Stimulated activated naive CD8-positive, alpha-beta T cell treated with anti-CD3 and anti-CD28 coated beads, Interleukin-15, Interleukin-2, amounts not matched to agents 100 U/mL and 50 U/mL, for 24 hours (primary cell): ENCODE data around the gene PSPH.
"Not testable (repeated sequence)": the region's sequence is repeated elsewhere in the genome, so short reads cannot be mapped to it uniquely, and the experiment has no call there.

Source experiments
- ATAC-seq: fragments of 150-1000 bp; cut with Tn5 transposase; one replicate; pipeline ENCODE4 v1.10.0; 2021
- DNase-seq: peaks from one replicate; pipeline ENCODE4 v3.0.0; 2021

Gene PSPH

DNA sequence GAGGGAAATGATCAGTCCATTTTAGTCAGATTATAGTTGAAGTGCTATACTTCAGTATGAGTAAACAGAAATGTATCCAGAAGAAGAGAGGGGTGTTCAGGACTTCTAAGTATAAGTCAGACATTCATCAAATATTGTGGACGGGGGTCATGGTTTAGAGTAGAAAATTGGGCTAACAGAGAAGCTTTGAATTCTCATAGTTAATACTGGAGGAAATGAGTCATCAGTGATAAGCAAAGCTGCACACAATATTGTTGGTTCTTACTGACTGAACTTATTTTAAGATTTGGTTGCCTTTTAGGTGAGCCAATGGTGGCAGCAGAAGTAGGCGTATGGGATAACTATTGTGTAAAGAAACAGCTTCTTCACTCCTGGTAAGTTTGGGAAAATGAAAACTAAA lies 11.1 kb upstream of the PSPH start:
- ATAC-seq, result peak; percentile 25

DNA sequence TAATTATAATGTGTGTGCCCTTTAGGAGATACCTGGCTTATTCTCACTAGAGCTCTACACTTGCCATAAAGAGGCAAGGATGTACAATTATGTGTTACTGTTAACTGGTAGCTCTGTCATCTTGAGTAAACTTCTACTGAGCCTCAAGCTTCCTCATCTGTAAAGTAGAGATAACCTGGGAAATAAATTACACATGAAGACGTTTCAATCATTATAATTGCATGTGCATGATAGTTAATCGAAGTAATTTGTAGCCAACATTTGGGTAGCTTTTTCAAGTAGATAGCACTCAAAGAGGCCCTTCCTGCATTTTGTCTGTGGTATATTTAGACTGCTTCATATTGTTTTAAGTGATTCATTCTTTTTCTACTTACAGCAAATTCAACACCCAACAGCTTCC lies 2.7 kb upstream of the PSPH start:
- no peak for ATAC-seq

More for the DNA sequence above, 11.1 kb upstream of the PSPH start:
- DNase-seq, result no peak

DNA sequence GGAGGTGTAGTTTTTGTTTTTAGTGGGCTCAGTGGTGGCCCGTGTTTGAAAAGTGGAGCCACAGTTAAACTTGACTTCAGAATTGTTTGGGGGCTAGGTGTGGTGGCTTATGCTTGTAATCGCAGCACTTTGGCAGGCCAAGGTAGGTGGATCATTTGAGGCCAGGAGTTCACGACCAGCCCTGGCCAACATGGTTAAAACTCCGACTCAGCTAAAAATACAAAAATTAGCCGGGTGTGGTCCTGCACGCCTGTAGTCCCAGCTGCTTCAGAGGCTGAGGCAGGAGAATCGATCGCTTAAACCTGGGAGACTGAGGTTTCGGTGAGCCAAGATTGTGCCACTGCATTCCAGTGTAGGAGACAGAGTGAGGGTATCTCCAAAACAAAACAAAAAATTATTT lies 2.1 kb upstream of the PSPH start:
- ATAC-seq, result no peak

More for the DNA sequence above, 2.7 kb upstream of the PSPH start:
- no peak for DNase-seq

DNA sequence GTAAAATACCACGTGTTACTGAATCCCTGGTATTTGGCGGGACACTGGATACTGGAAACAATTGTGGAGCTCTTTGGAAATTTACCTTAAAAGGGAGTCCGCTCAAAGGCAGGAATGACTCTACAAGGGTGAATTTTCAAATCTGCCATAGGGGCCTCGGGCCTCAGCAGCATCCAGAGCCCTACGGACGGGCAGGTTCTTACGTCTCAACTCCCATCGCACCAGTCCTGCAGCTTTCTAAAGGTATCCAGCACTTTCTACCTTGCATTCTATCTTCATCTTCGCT lies 248 bp downstream of the PSPH start:
- ATAC-seq (no peak), DNase-seq (no peak)

More for the DNA sequence above, 2.1 kb upstream of the PSPH start:
- no peak for DNase-seq

DNA sequence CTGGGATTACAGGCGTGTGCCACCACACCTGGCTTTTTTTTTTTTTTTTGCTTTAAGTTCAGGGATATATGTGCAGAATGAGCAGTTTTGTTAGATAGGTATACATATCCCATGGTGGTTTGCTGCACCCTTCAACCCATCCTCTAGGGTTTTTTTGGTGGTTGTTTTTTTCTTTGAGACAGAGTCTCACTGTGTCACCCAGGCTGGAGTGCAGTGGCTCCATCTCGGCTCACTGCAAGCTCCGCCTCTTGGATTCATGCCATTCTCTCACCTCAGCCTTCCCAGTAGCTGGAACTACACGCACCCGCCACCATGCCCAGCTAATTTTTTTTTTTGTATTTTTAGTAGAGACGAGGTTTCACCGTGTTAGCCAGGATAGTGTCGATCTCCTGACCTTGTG lies 2.5 kb downstream of the PSPH start:
- ATAC-seq, DNase-seq: not testable (repeated sequence)

DNA sequence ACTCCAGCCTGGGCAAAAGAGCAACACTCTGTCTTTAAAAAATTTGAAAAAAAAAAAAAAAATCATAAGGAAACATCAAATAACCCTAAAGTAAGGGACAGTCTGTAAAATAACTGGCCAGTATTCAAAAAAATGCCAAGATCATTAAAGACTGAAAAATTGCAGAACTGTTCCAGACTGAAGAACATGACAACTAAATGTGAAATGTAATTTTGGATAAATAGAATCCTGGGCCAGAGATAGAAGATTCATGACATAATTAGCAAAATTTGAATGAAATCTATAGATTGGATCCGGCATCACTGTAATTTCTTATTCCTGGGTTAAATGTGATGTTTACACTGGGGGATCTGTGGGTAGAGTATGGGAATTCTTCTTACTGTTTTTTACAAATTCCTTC lies 3.0 kb downstream of the PSPH start:
- ATAC-seq, result no peak
- no peak for DNase-seq

DNA sequence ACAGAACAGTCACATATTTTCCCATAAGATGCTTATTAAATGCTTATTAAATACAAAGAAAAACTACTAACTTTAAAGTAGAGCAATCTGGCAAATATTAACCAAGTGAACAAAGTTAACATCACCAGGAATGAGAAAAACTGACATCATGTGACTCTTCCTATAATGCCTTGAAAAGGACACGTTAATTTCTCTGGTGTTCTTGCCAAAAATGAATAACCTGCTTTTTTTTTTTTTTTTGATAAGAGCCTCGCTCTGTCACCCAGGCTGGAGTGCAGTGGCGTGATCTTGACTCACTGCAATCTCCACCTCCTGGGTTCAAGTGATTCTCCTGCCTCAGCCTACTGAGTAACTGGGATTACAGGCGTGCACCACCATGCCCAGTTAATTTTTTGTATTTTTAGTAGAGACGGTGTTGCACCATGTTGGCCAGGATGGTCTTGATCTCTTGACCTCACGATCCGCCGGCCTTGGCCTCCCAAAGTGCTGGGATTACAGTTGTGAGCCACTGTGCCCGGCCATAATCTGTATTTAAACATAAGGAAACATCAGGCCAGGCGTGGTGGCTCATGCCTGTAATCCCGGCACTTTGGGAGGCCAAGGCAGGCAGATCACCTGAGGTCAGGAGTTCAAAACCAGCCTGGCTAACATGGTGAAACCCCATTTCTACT lies 3.7 kb downstream of the PSPH start:
- not testable (repeated sequence) for ATAC-seq, DNase-seq

DNA sequence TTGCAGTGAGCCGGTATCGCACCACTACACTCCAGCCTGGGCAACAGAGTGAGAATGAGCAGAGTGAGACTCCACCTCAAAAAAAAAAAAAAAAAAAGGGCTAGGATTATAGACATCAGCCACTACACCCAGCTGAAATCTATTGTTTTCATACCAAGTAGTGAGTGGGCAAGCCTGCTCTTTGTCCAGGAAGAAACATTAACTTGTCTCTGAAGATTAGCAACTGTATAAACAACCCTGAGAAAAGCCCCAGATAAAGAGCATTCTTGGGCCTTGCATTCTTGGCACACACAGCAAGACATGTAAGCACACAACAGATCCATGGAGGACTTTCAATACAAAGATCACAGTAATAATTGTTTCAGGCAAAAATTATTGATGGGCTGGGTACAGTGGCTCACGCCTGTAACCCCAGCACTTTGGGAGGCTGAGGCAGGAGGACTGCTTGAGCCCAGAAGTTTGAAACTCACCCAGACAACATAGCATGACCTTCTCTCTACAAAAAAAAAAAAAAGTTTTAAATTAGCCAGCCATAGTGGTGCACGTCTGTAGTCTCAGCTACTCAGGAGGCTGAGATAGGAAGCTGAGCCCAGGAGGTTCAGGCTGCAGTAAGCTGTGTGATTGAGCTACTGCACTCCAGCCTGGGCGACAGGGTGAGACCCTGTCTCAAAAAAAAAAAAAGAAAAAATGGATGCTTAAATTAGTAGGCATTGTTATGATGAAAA lies 4.4 kb downstream of the PSPH start:
- DNase-seq (no peak), ATAC-seq (no peak)

DNA sequence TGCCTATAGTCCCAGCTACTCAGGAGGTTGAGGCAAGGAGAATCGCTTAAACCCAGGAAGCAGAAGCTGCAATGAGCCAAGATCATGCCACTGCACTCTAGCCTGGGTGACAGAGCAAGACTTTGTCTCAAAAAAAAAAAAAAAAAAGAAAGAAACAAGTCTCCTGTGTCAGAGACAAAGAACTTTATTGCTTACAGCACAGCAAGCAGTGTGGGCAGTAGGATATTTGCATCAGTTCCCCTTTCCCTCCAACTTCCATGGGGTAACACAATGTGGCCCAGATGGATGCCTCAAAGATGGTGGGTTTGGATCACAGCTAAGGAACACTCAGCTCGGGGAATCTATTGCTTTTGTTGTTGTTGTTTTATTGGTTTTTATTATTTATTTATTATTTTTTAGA lies 5.5 kb downstream of the PSPH start:
- not testable (repeated sequence) for ATAC-seq, DNase-seq

DNA sequence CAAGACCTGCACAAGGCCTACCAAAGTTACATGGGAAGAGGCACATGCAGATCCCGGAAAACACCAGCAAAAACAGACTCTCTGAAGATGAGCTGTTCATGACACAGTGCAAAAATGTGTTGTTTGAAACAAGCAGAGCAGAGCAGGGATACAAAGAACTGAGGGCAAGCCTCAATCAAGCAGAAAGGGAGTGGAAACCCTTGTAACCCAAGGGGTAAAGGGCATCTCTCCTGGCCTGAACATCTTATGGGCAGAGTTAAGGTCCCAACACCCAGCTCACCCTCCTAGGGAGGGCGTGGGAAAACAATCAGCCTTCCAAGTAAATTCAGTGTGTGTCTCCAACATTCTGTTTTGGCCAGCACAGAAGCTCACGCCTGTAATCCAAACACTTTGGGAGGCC lies 10.5 kb downstream of the PSPH start:
- DNase-seq, result no peak
- ATAC-seq, result no peak

DNA sequence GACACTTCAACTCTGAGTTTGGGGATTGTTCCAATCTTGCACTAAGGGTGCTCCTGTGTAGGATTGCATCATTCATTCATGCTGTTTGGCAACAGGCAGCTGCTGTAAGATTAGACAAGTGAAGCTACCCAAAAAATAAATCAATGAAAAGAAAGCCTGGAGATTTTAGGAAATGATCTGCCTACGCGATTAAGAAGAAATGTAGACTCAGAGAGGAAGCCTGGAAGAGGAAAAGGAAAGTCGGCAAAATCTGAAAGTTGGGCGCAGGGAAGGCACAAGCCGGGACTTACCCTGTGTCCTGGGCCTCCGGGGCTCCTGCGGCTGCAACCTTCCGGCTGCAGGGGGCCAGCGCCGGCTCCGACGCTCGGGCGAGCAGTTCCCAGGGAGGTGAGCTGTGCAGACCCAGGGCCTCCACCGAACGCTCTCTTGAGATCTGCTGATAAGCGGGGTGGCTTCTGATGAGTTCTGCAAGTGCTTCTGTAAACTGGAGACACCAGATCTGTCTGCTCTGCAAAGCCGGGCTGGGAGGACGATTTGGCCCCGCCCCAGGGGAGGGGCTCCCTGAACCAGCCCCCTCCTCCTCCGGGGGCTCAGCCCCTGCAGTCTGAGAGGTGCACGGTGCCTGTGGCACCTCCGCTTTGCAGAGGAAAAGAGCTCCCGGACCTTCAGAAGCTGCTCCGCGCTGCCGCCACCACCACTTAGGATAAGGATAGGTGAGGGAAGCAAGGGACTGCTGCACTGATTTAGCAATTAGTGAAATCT lies 17.4 kb downstream of the PSPH start:
- ATAC-seq (peak; percentile 93), DNase-seq (peak; percentile 75)

DNA sequence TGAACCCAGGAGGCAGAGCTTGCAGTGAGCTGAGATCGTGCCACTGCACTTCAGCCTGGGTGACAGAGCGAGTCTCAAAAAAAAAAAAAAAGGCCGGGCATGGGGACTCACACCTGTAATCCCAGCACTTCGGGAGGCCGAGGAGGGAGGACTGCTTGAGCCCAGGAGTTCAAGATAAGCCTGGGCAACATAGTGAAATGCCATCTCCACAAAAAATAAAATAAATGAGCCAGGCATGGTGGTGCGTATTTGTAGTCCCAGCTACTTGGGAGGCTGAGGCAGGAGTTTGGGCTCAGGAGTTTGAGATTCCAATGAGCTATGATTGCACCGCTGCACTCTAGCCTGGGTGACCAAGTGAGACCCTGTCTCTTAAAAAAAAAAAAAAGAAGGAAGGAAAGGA lies 18.7 kb downstream of the PSPH start:
- ATAC-seq, DNase-seq: not testable (repeated sequence)

DNA sequence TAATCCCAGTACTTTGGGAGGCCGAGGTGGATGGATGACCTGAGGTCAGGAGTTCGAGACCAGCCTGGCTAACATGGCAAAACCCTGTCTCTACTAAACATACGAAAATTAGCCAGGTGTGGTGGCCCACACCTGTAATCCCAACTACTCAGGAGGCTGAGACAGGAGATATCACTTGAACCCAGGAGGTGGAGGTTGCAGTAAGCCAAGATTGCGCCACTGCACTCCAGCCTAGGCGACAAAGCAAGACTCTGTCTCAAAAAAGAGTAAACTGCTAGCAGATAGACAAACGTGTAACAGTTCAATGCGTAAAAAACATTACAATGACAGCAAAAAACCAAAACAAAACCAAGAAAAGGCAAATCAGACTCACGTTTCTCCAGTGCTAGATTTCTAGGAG lies 19.7 kb downstream of the PSPH start:
- not testable (repeated sequence) for DNase-seq, ATAC-seq

DNA sequence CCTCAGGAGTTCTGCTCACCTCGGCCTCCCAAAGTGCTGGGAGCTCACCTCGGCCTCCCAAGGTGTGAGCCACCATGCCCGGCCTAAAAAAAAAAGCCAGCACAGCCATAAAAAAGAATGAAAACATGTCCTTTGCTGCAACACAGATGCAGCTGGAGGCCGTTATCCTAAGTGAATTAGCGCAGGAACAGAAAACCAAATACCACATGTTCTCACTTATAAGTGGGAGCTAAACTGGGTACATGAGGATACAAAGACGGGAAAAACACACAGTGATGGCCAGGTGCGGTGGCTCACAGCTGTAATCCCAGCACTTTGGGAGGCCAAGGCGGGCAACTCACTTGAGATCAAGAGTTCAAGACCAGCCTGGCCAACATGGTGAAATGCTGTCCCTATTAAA lies 20.9 kb downstream of the PSPH start:
- no peak for ATAC-seq
- no peak for DNase-seq

DNA sequence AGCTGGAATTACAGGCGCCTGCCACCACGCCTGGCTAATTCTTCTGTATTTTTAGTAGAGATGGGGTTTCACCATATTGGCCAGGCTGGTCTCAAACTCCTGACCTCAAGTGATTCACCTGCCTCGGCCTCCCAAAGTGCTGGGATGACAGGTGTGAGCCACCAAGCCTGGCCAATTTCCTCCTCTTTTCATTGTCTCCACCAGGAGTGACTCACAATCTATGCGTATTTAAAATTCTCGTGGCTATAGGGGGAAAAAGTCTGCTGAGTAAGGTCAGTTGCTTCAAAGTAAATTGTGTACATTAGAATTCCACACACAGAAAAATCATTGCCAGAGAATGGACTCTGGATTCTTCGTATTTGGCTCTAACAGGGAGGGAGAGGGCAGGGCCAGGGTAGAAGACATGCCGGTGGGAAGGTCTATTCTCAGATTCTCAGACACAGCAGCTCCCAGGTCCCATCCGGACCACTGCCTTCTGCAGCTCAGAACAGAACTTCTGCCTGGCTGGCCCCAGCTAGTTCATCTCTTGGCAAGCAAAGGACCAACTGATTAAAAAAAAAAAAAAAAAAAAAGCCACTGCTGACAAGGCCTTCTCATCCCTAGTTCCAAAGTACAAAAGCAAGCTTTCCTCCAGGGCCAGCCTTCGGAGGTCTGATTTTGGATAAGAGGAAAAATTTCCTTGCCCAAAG lies 22.2 kb downstream of the PSPH start:
- ATAC-seq, result no peak
- no peak for DNase-seq

DNA sequence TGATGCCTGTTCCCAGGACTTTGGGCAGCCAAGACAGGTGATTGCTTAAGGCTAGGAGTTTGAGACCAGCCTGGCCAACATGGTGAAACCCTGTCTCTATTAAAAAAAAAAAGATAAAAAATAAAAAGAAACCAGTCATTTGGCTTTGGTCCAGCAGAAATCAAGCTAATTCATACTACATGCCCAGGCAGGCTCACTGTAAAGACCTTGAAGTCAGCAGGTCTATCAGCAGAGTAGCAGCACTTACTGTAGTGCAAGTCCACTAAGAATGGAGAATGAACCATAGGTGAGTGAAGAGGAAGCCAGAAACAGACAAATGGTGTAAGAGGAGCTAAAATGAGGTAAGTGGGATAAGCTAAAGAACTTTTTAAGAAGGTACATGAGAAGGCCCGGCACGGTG lies 24.7 kb downstream of the PSPH start:
- ATAC-seq (no peak), DNase-seq (no peak)

DNA sequence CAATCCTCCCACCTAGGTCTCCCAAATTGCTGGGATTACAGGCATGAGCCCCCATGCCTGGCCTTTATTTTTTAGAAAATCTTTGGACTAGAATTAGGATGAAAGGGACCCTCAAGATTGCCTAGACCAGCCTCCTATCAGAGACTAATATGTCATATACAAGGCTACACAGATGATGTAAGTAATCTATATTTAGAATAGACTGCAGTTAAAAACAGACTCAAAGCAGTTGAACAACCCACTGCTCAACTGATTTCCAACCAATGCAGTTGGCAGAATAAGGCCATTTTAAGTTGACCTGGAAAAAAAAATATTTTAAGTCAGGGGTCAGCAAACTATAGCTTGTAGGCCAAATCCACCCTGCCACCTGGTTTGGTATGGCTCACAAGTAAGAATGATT lies 27.7 kb downstream of the PSPH start:
- ATAC-seq, result no peak
- no peak for DNase-seq

DNA sequence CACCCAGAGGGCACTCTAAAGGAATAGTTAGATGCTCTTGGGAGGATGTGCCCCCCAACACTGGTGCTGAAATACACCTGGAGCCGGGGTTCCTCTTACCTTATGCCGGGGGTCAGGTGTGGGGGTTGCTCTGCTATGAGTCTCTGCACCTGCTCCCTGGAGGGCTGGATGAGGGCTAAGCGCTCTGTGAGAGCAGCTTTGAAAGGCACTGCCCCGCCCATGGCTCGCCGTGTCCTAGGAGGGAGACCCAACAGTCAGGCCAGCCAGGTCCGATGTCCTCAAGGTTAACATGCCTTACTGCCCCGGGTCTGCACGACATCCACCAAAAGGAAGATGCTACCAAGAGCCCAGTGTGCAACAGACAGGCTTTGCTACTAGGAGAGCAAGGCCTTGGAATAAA lies 31.7 kb downstream of the PSPH start:
- ATAC-seq (no peak), DNase-seq (no peak)

DNA sequence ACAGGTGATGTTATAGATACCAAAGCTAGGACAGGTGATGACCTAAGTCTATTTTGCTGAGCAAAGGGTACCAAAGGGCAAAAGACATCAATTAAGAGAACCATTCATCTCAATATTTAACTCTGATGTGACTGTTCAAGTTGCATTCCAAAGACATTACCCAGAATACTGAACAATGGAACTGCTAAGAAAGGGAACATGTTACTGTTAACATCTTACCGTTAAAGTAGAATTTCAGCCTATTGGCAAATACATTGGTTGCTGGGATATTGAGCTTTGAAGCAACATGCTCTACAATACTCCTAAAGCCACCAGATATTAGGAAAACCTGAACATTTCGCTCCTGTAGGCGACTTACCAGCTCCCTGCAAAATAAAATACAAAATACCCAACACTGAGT lies 34.2 kb downstream of the PSPH start:
- not testable (repeated sequence) for ATAC-seq, DNase-seq

DNA sequence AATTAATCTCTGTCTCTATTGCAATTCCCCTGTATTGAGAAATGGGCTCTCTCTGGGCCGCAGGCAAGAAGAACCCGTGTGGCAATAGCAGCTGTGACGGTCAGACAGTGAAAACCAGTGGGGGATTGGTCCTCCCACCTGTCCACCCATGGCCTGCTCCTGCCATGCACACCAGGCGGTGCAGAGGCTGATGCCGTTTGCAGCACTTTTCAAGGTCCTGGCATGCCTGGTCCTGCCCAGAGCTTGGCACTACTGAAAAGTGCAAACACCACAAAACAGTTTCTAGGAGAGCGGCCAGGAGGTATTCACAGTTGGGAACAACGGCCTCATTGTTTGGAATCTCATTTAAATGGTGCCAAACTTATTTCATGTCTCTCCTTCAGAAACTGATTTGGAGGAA lies 41.5 kb downstream of the PSPH start:
- ATAC-seq, result no peak
- DNase-seq, result no peak

DNA sequence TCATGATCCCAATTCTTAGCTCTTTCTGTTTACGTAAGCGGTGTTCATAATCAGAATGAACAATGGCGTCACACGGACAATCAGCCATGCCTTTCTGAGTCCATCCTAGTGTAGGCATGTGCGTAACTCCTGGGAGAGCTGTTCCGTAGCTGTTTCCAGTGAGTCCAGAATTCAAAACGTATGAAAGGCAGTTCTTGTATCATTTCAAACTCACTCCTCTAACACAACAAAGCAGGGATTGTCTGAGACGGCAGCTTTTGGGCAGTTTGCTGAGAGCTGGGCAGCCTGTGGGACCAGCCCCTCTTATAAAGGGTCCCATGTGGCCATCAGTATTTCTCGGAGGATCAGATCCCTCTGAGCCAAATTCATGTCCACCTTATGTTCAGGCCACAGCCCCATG lies 43.4 kb downstream of the PSPH start:
- DNase-seq (no peak), ATAC-seq (no peak)

DNA sequence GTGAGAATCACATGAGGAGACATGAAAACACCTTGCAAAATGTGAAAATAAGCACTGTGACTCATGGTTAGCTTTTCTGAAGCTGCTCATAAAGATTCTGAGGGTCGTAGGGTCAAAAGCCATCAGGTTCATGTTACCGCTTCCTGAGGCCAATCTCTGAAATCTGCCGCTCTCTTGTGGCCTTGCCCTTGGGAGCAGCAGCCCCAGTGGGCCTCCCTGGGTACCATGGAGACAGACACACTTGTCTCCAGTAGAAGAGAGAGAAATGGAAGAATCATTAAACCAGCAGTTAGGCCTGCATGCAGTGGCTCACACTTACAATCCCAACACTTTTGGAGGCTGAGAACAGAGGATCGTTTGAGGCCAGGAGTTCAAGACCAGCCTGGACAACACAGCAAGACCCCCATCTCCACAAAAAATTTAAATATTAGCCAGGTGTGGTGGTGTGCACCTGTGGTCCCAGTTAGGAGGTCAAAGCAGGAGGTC lies 44.0 kb downstream of the PSPH start:
- DNase-seq, result no peak
- no peak for ATAC-seq

DNA sequence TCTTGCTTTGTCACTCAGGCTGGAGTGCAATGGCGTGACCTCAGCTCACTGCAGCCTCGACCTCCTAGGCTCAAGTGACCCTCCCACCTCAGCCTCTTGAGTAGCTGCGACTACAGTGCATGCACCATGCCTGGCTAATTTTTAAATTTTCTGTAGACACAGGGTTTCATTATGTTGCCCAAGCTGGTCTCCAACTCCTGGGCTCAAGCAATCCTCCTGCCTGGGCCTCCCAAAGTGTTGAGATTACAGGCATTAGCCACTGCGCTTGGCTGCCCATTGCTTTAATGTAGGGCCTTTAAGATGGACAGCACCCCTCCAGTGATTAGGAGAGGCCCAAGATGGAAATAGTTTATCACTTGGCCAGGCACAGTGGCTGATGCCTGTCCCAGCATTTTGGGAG lies 47.5 kb downstream of the PSPH start:
- no peak for ATAC-seq

More for the DNA sequence above, 47.5 kb downstream of the PSPH start:
- no peak for DNase-seq
